Endodermal cell (in vitro differentiated cells): Measurements from ENCODE around the gene EGFLAM. TPM values are rescaled to one million over a fixed set of nuclear protein-coding genes. Genes with fewer than 3 reads are reported as not detected.
A peak's percentile ranks its signal among the peaks of the same experiment; 100 is the strongest.

ENCODE experiments used
- DNase-seq: peaks from one replicate; pipeline ENCODE4 v3.0.0-alpha.2; 2017
- H3K27ac ChIP-seq: 2 replicates; pipeline ENCODE4 v1.5.1; 2013; ENCODE audit warnings: mild to moderate bottlenecking, low read depth, low read length, moderate library complexity
- H3K27me3 ChIP-seq: 2 replicates; pipeline ENCODE4 v1.6.1; 2013; ENCODE audit warnings: mild to moderate bottlenecking, low read length, moderate library complexity; ENCODE audit not compliant: insufficient read depth, control insufficient read depth, poor library complexity, severe bottlenecking
- H3K36me3 ChIP-seq: 2 replicates; pipeline ENCODE4 v1.7.0; 2013; ENCODE audit warnings: mild to moderate bottlenecking, low read length, moderate library complexity; ENCODE audit not compliant: control insufficient read depth, insufficient read depth
- H3K4me1 ChIP-seq: one replicate; pipeline ENCODE4 v1.7.0; 2013; ENCODE audit warnings: low read length; ENCODE audit not compliant: control insufficient read depth, insufficient read depth
- H3K4me3 ChIP-seq: 2 replicates; pipeline ENCODE4 v1.5.1; 2013; ENCODE audit warnings: mild to moderate bottlenecking, low read length, moderate library complexity
- H3K9ac ChIP-seq: 2 replicates; pipeline ENCODE4 v1.6.1; 2013; ENCODE audit warnings: mild to moderate bottlenecking, low read length, moderate library complexity; ENCODE audit not compliant: poor library complexity, severe bottlenecking; ENCODE audit errors: extremely low read depth
- H3K9me3 ChIP-seq: 2 replicates; pipeline ENCODE4 v1.6.1; 2013; ENCODE audit warnings: mild to moderate bottlenecking, low read length, moderate library complexity; ENCODE audit not compliant: control insufficient read depth
- H3K27ac Mint-ChIP-seq: 2 replicates; pipeline ENCODE4 v1.8.0; 2020; ENCODE audit warnings: mixed read lengths
- H3K27me3 Mint-ChIP-seq: 2 replicates; pipeline ENCODE4 v1.8.0; 2021; ENCODE audit warnings: mild to moderate bottlenecking, mixed read lengths; ENCODE audit not compliant: insufficient read depth
- H3K36me3 Mint-ChIP-seq: 2 replicates; pipeline ENCODE4 v1.8.0; 2020; ENCODE audit warnings: low read depth, mixed read lengths
- H3K4me1 Mint-ChIP-seq: 2 replicates; pipeline ENCODE4 v1.8.0; 2020; ENCODE audit warnings: mixed read lengths
- H3K4me3 Mint-ChIP-seq: 2 replicates; pipeline ENCODE4 v1.8.0; 2020; ENCODE audit warnings: mild to moderate bottlenecking, moderate library complexity, mixed read lengths
- H3K9me3 Mint-ChIP-seq: 2 replicates; pipeline ENCODE4 v1.8.0; 2020; ENCODE audit warnings: mild to moderate bottlenecking, mixed read lengths
- CTCF ChIP-seq: fragments of 200-600 bp; sonication (generic); conservative IDR thresholded peaks from 2 replicates; pipeline ENCODE4 v1.5.0; 2021; ENCODE audit warnings: antibody characterized with exemption, mild to moderate bottlenecking
- WGBS, 2 experiments: methylation state at CpG; one replicate each; pipeline versions ENCODE4 v1.1.5 to v1.1.7; 2013; ENCODE audit warnings: missing lambda C conversion rate in 2 of 2, mixed read lengths in 1 of 2; ENCODE audit not compliant: insufficient coverage in 1 of 2, insufficient read length in 1 of 2; 5-methylcytosine and 5-hydroxymethylcytosine counted together
- total RNA-seq, 2 donors: library from RNA; stranded (reverse); fragmentation: NEBNext Ultra II Directional in 1 of 2; extraction: Animal tissue kit (Norgen Biotek cat#: 25700) in 1 of 2; gene quantifications; 2 replicates in 1 of 2; 3 replicates in 1 of 2; pipeline ENCODE4 v1.2.1, GENCODE V29; 2021

Gene EGFLAM
- total RNA-seq, 2 donors from 2014 or later: 4.4 to 8.8 TPM

DNA sequence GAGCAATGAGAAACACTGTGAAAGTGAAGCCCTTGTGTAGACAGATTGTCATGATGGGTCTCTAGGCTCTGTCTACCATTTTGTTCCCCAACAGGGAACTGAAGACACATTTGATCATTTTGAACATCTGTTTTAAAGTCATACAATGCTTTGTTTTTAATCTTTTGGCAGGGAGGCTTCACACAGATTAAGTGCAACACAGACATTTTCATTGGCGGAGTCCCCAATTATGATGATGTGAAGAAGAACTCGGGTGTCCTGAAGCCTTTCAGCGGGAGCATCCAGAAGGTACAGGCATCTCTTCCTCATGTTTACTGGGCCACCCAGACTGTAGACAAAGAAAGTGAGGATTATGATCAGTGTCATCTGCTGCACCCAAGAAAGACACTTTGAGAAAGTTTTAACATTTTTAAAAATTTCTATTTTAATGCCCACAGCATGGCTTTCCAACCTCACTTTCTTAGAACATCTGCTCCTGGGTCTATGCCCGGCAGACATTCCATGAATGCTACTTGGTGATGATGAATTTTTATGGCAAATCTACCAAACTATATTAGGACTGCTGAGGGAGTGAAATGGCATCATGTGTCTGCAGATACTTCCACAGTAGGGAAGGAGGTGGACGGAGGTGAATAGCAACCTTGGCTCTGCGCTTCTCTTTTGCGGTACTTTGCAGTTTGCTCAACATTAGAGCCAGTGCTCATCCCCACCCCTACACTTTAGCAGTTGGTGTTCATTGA lies 176.8 kb downstream of the EGFLAM start:
- Mint-ChIP-seq H3K4me1 (peaks cover 9% of the 10 kb centered on the region), H3K27me3 (peaks cover 95% of the 10 kb centered on the region), H3K27ac (no peak overlapping the region), H3K36me3 (peaks cover 9% of the 10 kb centered on the region), H3K4me3 (no peak overlapping the region), H3K9me3 (no peaks in the 10 kb centered on the region)
- WGBS, 2 experiments: 96 to 98% methylated on average over 6 to 7 of the region's 7 CpGs
- Histone ChIP-seq H3K9me3 (no peaks in the 10 kb centered on the region), H3K36me3 (no peaks in the 10 kb centered on the region), H3K27ac (no peak overlapping the region), H3K27me3 (peaks cover 76% of the 10 kb centered on the region), H3K4me1 (no peaks in the 10 kb centered on the region), H3K4me3 (no peak overlapping the region), H3K9ac (no peak overlapping the region)
- TF ChIP-seq CTCF: no peak
- DNase-seq: no peak

DNA sequence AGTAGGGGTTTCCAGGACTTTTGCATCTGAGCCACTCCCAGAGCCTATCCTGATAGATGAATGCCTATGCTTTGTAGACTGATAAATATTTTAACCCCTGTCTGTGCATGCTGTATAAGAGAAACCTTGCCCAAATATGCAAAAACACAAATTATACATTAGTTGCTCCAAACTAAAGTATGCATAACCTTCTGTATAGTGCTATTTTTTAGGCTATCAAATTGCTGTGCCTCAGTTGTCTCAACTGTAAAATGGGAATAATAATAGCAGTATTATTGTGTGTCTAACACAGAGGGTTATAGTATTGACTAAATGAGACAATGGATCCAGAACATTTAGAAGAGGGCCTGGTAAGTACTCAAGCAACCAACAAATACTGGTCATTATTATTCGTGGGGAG lies 180.4 kb downstream of the EGFLAM start:
- no peak for TF ChIP-seq CTCF
- no peak overlapping the region for H3K4me3 Mint-ChIP-seq

DNA sequence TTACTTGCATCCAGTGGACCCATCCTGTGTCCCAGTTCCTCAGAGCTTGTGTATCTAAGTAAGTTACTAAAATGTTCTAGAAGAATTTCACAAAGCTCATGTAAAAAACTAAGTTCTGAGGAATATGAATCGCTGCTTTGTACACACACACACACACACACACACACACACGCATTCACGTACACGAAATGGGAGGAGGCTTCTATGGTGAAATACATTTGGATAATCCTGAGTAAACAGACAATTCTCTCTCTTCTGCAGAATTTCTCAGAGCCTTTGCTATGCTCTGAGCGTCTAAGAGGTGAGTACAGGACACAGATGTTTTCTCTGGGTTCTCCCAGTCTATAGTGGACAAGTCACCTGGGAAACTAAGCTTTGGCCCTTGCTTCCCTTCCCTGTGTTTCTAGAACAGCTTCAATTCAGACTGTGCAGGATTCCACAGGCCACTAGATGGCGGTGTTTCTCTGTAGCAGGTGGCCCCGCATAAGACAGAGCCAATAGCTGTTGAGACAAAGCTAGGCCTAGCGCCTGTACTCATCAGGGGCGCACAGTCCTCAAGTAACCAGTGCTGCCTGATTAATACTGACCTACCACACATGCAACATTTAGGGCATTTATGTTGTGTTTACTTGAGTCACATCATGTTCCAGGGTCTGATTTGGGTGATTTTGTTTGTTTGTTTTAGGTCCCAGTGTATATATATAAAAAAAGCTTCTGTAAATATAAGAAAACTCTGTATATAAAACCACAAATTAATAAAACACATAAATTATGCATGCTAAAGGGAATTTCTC lies 183.3 kb downstream of the EGFLAM start:
- no peak overlapping the region for H3K4me3 ChIP-seq
- Mint-ChIP-seq H3K4me1 (peaks cover 6% of the 10 kb centered on the region), H3K4me3 (no peak overlapping the region), H3K27me3 (peaks cover 55% of the 10 kb centered on the region), H3K36me3 (peaks cover 2% of the 10 kb centered on the region), H3K27ac (no peak overlapping the region), H3K9me3 (no peaks in the 10 kb centered on the region)
- H3K4me1 ChIP-seq: no peaks in the 10 kb centered on the region
- H3K9me3 ChIP-seq: no peaks in the 10 kb centered on the region
- peak; percentile 95 for DNase-seq
- TF ChIP-seq CTCF: peak; percentile 99
- no peaks in the 10 kb centered on the region for H3K36me3 ChIP-seq
- H3K9ac ChIP-seq: no peak overlapping the region
- H3K27ac ChIP-seq: no peak overlapping the region
- H3K27me3 ChIP-seq: peaks cover 31% of the 10 kb centered on the region
- 3 to 36% methylated on average over 5 to 9 of the region's 9 CpGs for WGBS, 2 experiments

More for the DNA sequence above, 180.4 kb downstream of the EGFLAM start:
- H3K27me3 Mint-ChIP-seq: peaks cover 73% of the 10 kb centered on the region
- DNase-seq: no peak
- WGBS, 2 experiments: 86% methylated on average over 1 of the region's 1 CpG; no CpG with 5 or more reads in 1 of the 2 experiments
- peaks cover 2% of the 10 kb centered on the region for H3K4me1 Mint-ChIP-seq
- Histone ChIP-seq H3K9me3 (no peaks in the 10 kb centered on the region), H3K9ac (no peak overlapping the region), H3K4me3 (no peak overlapping the region), H3K4me1 (no peaks in the 10 kb centered on the region), H3K27me3 (peaks cover 59% of the 10 kb centered on the region), H3K27ac (no peak overlapping the region), H3K36me3 (no peaks in the 10 kb centered on the region)
- H3K9me3 Mint-ChIP-seq: no peaks in the 10 kb centered on the region
- peaks cover 9% of the 10 kb centered on the region for H3K36me3 Mint-ChIP-seq
- no peak overlapping the region for H3K27ac Mint-ChIP-seq
